Cardiac fibroblast (primary cell): ENCODE results near the gene IMP4.

Experiments
- DNase-seq, 2 donors: peaks; one replicate each; pipeline versions ENCODE4 v3.0.0 to v3.0.0-alpha.2; 2010; ENCODE audit warnings: low read depth in 2 of 2
- H3K4me3 ChIP-seq, 2 donors: replicated peaks in 1 of 2; 1 replicate in 1 of 2; 2 replicates in 1 of 2; pipeline ENCODE4 v1.5.1; 2011; ENCODE audit warnings: low read depth in 2 of 2, low read length in 2 of 2, mild to moderate bottlenecking in 2 of 2, moderate library complexity in 1 of 2
- TF ChIP-seq, protein P1 (sequence below): IDR thresholded peaks from one replicate; pipeline ENCODE4 v1.5.1; 2011; ENCODE audit warnings: low read depth, mild to moderate bottlenecking, low read length, inconsistent platforms

IMP4 gene

GRCh38 chr2:130355172-130355577 is 12.5 kb downstream of the IMP4 start:
- peak in 1 of 2 donors; percentile 20 for DNase-seq
- TF ChIP-seq, protein P1, sequence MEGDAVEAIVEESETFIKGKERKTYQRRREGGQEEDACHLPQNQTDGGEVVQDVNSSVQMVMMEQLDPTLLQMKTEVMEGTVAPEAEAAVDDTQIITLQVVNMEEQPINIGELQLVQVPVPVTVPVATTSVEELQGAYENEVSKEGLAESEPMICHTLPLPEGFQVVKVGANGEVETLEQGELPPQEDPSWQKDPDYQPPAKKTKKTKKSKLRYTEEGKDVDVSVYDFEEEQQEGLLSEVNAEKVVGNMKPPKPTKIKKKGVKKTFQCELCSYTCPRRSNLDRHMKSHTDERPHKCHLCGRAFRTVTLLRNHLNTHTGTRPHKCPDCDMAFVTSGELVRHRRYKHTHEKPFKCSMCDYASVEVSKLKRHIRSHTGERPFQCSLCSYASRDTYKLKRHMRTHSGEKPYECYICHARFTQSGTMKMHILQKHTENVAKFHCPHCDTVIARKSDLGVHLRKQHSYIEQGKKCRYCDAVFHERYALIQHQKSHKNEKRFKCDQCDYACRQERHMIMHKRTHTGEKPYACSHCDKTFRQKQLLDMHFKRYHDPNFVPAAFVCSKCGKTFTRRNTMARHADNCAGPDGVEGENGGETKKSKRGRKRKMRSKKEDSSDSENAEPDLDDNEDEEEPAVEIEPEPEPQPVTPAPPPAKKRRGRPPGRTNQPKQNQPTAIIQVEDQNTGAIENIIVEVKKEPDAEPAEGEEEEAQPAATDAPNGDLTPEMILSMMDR, result no peak
- H3K4me3 ChIP-seq, result peak overlapping the region; percentile 49 to 71

DNA sequence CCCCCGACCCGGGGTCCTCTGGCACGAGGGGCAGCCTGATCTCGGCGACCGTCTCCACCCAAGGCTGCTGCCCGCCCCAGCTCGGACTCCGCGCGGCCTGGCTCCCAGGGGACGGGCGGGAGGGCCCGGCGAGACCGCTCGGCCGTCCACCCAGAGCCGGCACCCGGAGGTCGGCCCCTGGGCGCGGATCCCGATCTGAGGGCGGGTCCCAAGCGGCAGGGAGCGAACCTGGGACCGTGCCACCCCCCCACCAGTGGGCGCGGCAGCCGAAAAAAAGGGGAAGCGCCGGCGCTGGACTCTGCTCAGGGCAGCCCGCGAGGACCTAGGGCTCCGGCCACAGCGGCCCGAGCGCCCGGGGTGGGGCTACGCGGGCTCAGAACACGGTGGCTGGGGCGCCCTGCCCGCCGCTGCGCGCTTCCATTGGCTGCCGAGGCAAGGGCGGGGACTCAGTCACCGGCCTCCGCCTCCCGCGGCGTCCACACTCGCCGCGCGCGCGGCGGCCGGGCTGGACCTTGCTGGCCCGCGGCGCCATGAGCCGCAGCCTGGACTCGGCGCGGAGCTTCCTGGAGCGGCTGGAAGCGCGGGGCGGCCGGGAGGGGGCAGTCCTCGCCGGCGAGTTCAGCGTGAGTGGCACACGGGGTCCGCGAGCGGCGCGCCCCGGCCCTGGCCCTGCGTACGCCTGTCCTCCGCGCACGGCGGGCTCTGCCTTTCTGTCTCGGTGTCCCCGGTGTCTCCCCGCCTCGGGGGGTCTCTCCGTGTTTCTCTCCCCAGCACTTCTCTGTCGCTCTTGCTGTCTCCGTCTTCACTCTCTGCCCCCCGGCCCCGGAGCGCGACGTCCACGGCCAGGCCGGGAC is 13.1 kb downstream of the IMP4 start, which contains the start of gene PTPN18:
Gene PTPN18 (plus strand): TSS at position 479 of the 854 bp plus-strand sequence. CDS start 52 bp downstream, at position 531.
- peak within 1 kb of the TSS; percentile 60 to 71 for H3K4me3 ChIP-seq
- peak; percentile 85 to 94 for DNase-seq
- TF ChIP-seq, protein P1, result no peak

GRCh38 chr2:130357864-130358263 is 15.2 kb downstream of the IMP4 start:
- no peak for DNase-seq
- no peak overlapping the region for H3K4me3 ChIP-seq
- TF ChIP-seq, protein P1, result no peak

GRCh38 chr2:130358420-130359350 is 16.0 kb downstream of the IMP4 start:
- H3K4me3 ChIP-seq, result no peak overlapping the region
- TF ChIP-seq, protein P1, result no peak
- no peak for DNase-seq

- no peak overlapping the region for H3K4me3 ChIP-seq
These were observed 16.8 kb downstream of the IMP4 start for GRCh38 chr2:130359466-130359865.

GRCh38 chr2:130363479-130363878 is 20.8 kb downstream of the IMP4 start:
- H3K4me3 ChIP-seq, result no peak overlapping the region
- TF ChIP-seq, protein P1, result no peak
- no peak for DNase-seq

More at GRCh38 chr2:130359466-130359865, 16.8 kb downstream of the IMP4 start:
- no peak for DNase-seq
- TF ChIP-seq, protein P1, result no peak
